ENCODE data around the gene FIGNL1.

Gene FIGNL1

GRCh38 chr7:50450590-50451032 is 461 bp upstream of the FIGNL1 start:
- no peak for TF ChIP-seq CTCF (IDR thresholded peaks at IDR 0.05; ENCODE audit: low read depth, low read length)
- no peaks in the 10 kb centered on the region for H3K27me3 ChIP-seq (ENCODE audit: insufficient read depth, low read depth, severe bottlenecking)
- peak overlapping the region; percentile 86 for H3K27ac ChIP-seq
- H3K4me3 ChIP-seq (ENCODE audit: low read depth, low read length), result peak overlapping the region; percentile 59
- DNase-seq, result no peak
- peaks cover 15% of the 10 kb centered on the region for H3K36me3 ChIP-seq
- peaks cover 7% of the 10 kb centered on the region for H3K9me3 ChIP-seq (ENCODE audit: severe bottlenecking)

- TF ChIP-seq CTCF (IDR thresholded peaks at IDR 0.05; ENCODE audit: low read depth, low read length), result no peak
- Histone ChIP-seq H3K36me3 (peaks cover 26% of the 10 kb centered on the region), H3K27me3 (ENCODE audit: insufficient read depth, low read depth, severe bottlenecking) (no peaks in the 10 kb centered on the region), H3K4me3 (ENCODE audit: low read depth, low read length) (peak overlapping the region; percentile 59), H3K27ac (peak overlapping the region; percentile 86), H3K9me3 (ENCODE audit: severe bottlenecking) (peaks cover 7% of the 10 kb centered on the region)
- no peak for DNase-seq
These were observed 659 bp downstream of the FIGNL1 start for GRCh38 chr7:50449501-50449880.

GRCh38 chr7:50448823-50449222 is 1.3 kb downstream of the FIGNL1 start:
- no peak for DNase-seq
- Histone ChIP-seq H3K4me3 (ENCODE audit: low read depth, low read length) (no peak overlapping the region; the same call in 1 of the 2 replicates), H3K27me3 (ENCODE audit: insufficient read depth, low read depth, severe bottlenecking) (no peaks in the 10 kb centered on the region), H3K27ac (no peak overlapping the region), H3K9me3 (ENCODE audit: severe bottlenecking) (peaks cover 7% of the 10 kb centered on the region), H3K36me3 (peaks cover 33% of the 10 kb centered on the region)
- no peak for TF ChIP-seq CTCF (IDR thresholded peaks at IDR 0.05; ENCODE audit: low read depth, low read length)

DNA sequence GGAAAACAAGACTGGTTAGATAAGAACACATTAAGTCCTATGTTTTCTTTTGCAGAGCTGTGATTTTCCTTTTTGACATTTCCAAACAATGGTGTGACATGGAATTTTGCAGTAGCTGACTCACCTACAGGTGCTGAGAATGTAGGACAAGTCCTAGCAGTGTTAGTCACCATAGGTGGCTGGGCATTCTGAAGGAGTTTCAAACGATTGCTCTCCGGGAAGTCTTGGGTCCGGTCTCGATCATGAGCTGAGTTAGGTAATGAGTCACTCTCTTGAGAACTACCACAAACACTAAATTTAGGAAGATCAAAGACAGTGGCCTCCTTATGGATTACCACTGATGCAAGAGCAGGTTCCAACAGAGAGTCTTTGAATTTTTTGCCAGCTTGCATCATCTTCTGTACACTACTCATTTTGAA is 3.6 kb downstream of the FIGNL1 start:
- H3K36me3 ChIP-seq, result peaks cover 46% of the 10 kb centered on the region
- no peaks in the 10 kb centered on the region for H3K27me3 ChIP-seq (ENCODE audit: insufficient read depth, low read depth, severe bottlenecking)
- no peak for TF ChIP-seq CTCF (IDR thresholded peaks at IDR 0.05; ENCODE audit: low read depth, low read length)
- peaks cover 7% of the 10 kb centered on the region for H3K9me3 ChIP-seq (ENCODE audit: severe bottlenecking)
- no peak for DNase-seq
- no peak overlapping the region for H3K27ac ChIP-seq
- no peak overlapping the region for H3K4me3 ChIP-seq (ENCODE audit: low read depth, low read length)

- Histone ChIP-seq H3K36me3 (peaks cover 21% of the 10 kb centered on the region), H3K27me3 (ENCODE audit: insufficient read depth, low read depth, severe bottlenecking) (no peaks in the 10 kb centered on the region), H3K9me3 (ENCODE audit: severe bottlenecking) (no peaks in the 10 kb centered on the region), H3K4me3 (ENCODE audit: low read depth, low read length) (no peak overlapping the region), H3K27ac (no peak overlapping the region)
- DNase-seq, result no peak
- no peak for TF ChIP-seq CTCF (IDR thresholded peaks at IDR 0.05; ENCODE audit: low read depth, low read length)
These were observed 13.9 kb downstream of the FIGNL1 start for GRCh38 chr7:50436133-50436806.

Data from WERI-Rb-1 (cell line).